ENCODE results near the gene B3GNT8. TPM values are rescaled to one million over a fixed set of nuclear protein-coding genes. Genes with fewer than 3 reads are reported as not detected.

B3GNT8 gene
- polyA plus RNA-seq, 1 of the 3 experiments (the other 2 are of a cell fraction): not detected

GRCh38 chr19:41399091-41399490 lies 28.1 kb downstream of the B3GNT8 start:
- no peaks in the 10 kb centered on the region for H3K36me3 ChIP-seq (replicated peaks in 1 of 2; ENCODE audit: control insufficient read depth in 1 of 2, insufficient read depth in 2 of 2, low read length in 1 of 2)
- 75% methylated on average over 3 of the region's 3 CpGs for WGBS (ENCODE audit: low lambda C conversion rate)
- H3K9me3 ChIP-seq: no peaks in the 10 kb centered on the region
- no peak overlapping the region for H2AFZ ChIP-seq (ENCODE audit: low read depth)
- H3K4me2 ChIP-seq: peak overlapping the region; percentile 99
- H3F3A ChIP-seq (replicated peaks; ENCODE audit: insufficient read depth): no peaks in the 10 kb centered on the region
- H3K9ac ChIP-seq: peak overlapping the region; percentile 95; the same call in 1 of the 2 replicates
- CTCF ChIA-PET: no interaction called here
- POLR2A ChIA-PET: interaction anchor here (0.6 kb wide), 1 partner anchor 26 kb away, joined by 3 read pairs; no protein-coding TSS in a partner anchor
- H3K27ac ChIP-seq (ENCODE audit: low read depth in 2 of 2, low read length in 1 of 2): no peak overlapping the region
- no peaks in the 10 kb centered on the region for H3K9me2 ChIP-seq
- DNase-seq: no peak
- H3K4me3 ChIP-seq (ENCODE audit: low read depth in 2 of 2, low read length in 1 of 2): peak overlapping the region; percentile 79 to 91; a peak in 1 of 4 replicates
- TF ChIP-seq ELF1 (IDR thresholded peaks at IDR 0.05): no peak
- TF ChIP-seq MEF2A (IDR thresholded peaks at IDR 0.05; ENCODE audit: borderline replicate concordance, low read depth): no peak
- TF ChIP-seq MAX (IDR thresholded peaks at IDR 0.05; ENCODE audit: low read depth): no peak
- TF ChIP-seq SMC3 (IDR thresholded peaks at IDR 0.05; ENCODE audit: low read depth, low read length): no peak
- TF ChIP-seq JUND (IDR thresholded peaks at IDR 0.05): no peak
- TF ChIP-seq TCF12 (IDR thresholded peaks at IDR 0.05): no peak
- no peak for TF ChIP-seq REST (IDR thresholded peaks at IDR 0.05; ENCODE audit: low read depth, low read length)
- no peaks in the 10 kb centered on the region for H4K20me1 ChIP-seq (ENCODE audit: insufficient read depth)
- peaks cover 5 to 14% of the 10 kb centered on the region in 2 experiments; a peak in 2 of 4 replicates for H3K4me1 ChIP-seq (ENCODE audit: control insufficient read depth in 1 of 2, insufficient read depth in 2 of 2, low read depth in 1 of 2, low read length in 1 of 2)
- peaks cover 46% of the 10 kb centered on the region for H3K79me2 ChIP-seq (ENCODE audit: insufficient read depth)
- H3K27me3 ChIP-seq (ENCODE audit: insufficient read depth): no peaks in the 10 kb centered on the region

GRCh38 chr19:41398598-41398997 lies 28.6 kb downstream of the B3GNT8 start:
- H3K36me3 ChIP-seq (replicated peaks in 1 of 2; ENCODE audit: control insufficient read depth in 1 of 2, insufficient read depth in 2 of 2, low read length in 1 of 2): no peaks in the 10 kb centered on the region
- H3K9me2 ChIP-seq: no peaks in the 10 kb centered on the region
- ChIA-PET POLR2A (no interaction called here), CTCF (interaction anchor here (0.7 kb wide), 1 partner anchor 14 kb away, joined by 3 read pairs; no protein-coding TSS in a partner anchor)
- peaks cover 5 to 14% of the 10 kb centered on the region in 2 experiments; a peak in 2 of 4 replicates for H3K4me1 ChIP-seq (ENCODE audit: control insufficient read depth in 1 of 2, insufficient read depth in 2 of 2, low read depth in 1 of 2, low read length in 1 of 2)
- TF ChIP-seq CTCF (IDR thresholded peaks at IDR 0.05) (no peak), SMC3 (IDR thresholded peaks at IDR 0.05; ENCODE audit: low read depth, low read length) (no peak), GABPA (IDR thresholded peaks at IDR 0.05; ENCODE audit: low read depth) (no peak), ELF1 (IDR thresholded peaks at IDR 0.05) (no peak), SIN3A (IDR thresholded peaks at IDR 0.05; ENCODE audit: borderline replicate concordance, low read depth, low read length) (no peak), JUND (IDR thresholded peaks at IDR 0.05) (no peak), EZH2phosphoT487 (IDR thresholded peaks at IDR 0.05; ENCODE audit: borderline replicate concordance, low read depth) (no peak), TAF1 (IDR thresholded peaks at IDR 0.05; ENCODE audit: borderline replicate concordance, low read depth, low read length) (no peak), EP300 (IDR thresholded peaks at IDR 0.05; ENCODE audit: borderline replicate concordance in 1 of 2, low read depth in 1 of 2, low read length in 1 of 2) (no peak), PBX3 (IDR thresholded peaks at IDR 0.05) (no peak), GATA2 (CRISPR knock-in tag; IDR thresholded peaks at IDR 0.05) (no peak), MEF2A (IDR thresholded peaks at IDR 0.05; ENCODE audit: borderline replicate concordance, low read depth) (no peak), MXI1 (IDR thresholded peaks at IDR 0.05; ENCODE audit: low read depth, low read length) (no peak), RAD21 (IDR thresholded peaks at IDR 0.05; ENCODE audit: low read length) (no peak), TCF12 (IDR thresholded peaks at IDR 0.05) (no peak), FOXM1 (IDR thresholded peaks at IDR 0.05; ENCODE audit: low read depth) (no peak)
- H2AFZ ChIP-seq (ENCODE audit: low read depth): no peak overlapping the region
- H3K79me2 ChIP-seq (ENCODE audit: insufficient read depth): peaks cover 48% of the 10 kb centered on the region
- H3K9me3 ChIP-seq: no peaks in the 10 kb centered on the region
- H3K4me3 ChIP-seq (ENCODE audit: low read depth in 2 of 2, low read length in 1 of 2): peak overlapping the region; percentile 79 to 91
- no peaks in the 10 kb centered on the region for H3K27me3 ChIP-seq (ENCODE audit: insufficient read depth)
- DNase-seq: no peak
- no peaks in the 10 kb centered on the region for H4K20me1 ChIP-seq (ENCODE audit: insufficient read depth)
- 58% methylated on average over 3 of the region's 3 CpGs for WGBS (ENCODE audit: low lambda C conversion rate)
- no peaks in the 10 kb centered on the region for H3F3A ChIP-seq (replicated peaks; ENCODE audit: insufficient read depth)
- peak overlapping the region; percentile 95 for H3K9ac ChIP-seq
- H3K4me2 ChIP-seq: peak overlapping the region; percentile 99
- H3K27ac ChIP-seq (ENCODE audit: low read depth in 2 of 2, low read length in 1 of 2): no peak overlapping the region
